HCT116 (cell line): ENCODE results near the gene MVK. TPM values are rescaled to one million over a fixed set of nuclear protein-coding genes. Genes with fewer than 3 reads are reported as not detected.

Experiments used
- ATAC-seq: fragments of 200-7000 bp; cut with Tn5 transposase; 2 replicates; pipeline ENCODE4 v1.9.1; 2020; ENCODE audit warnings: mild to moderate bottlenecking, moderate library complexity
- BruUV-seq: library from RNA; stranded (reverse); fragments of 400-500 nt; replicated peaks from 2 replicates; lab custom pipeline; 2021; lab: Mats Ljungman, UMichigan
- CTCF ChIA-PET: fragments of 300-600 bp; sonication (Branson Sonifier 250); formaldehyde crosslinking; loops from one replicate; lab custom pipeline; 2021; ENCODE audit warnings: antibody characterized with exemption; lab: Charles Lee
- POLR2A ChIA-PET: fragments of 300-600, 350-600 bp; sonication (Branson Sonifier 250); formaldehyde crosslinking; loops from one replicate; lab custom pipeline; 2021; ENCODE audit warnings: antibody characterized with exemption; lab: Charles Lee
- RAD21 ChIA-PET, 2 experiments: fragments of 300-600 bp; sonication (Branson Sonifier 250); formaldehyde crosslinking; loops; one replicate each; lab custom pipeline; 2023; ENCODE audit warnings: low total read pairs in 2 of 2; ENCODE audit not compliant: uncharacterized antibody in 2 of 2, unreplicated experiment in 2 of 2, low non-redundant PET in 1 of 2; lab: Charles Lee
- DNase-seq: peaks from one replicate; pipeline ENCODE4 v3.0.0-alpha.2; 2010; ENCODE audit warnings: low read depth, low spot score
- H2AFZ ChIP-seq: fragments of 200-600 bp; shearing (Covaris generic), sonication (generic); 2 replicates; pipeline ENCODE4 v1.6.1; 2017; ENCODE audit warnings: low read depth, mixed run types, mixed read lengths, antibody characterized with exemption, low read length; ENCODE audit not compliant: poor library complexity, severe bottlenecking
- H3K27ac ChIP-seq: 2 replicates; pipeline ENCODE4 v1.5.1; 2012; ENCODE audit warnings: low read depth, low read length
- H3K27me3 ChIP-seq: fragments of 200-600 bp; sonication (generic); 2 replicates; pipeline ENCODE4 v1.6.1; 2016; ENCODE audit warnings: mixed run types, low read length, mixed read lengths; ENCODE audit not compliant: insufficient read depth
- H3K36me3 ChIP-seq, 2 experiments: fragments of 200-500 bp in 1 of 2; fragments of 200-600 bp in 1 of 2; sonication (Bioruptor generic) in 1 of 2; sonication (generic) in 1 of 2; 2 replicates each; pipeline versions ENCODE4 v1.5.1 to v1.6.1; 2014 to 2016; ENCODE audit warnings: low read length in 2 of 2, inconsistent platforms in 1 of 2, mixed read lengths in 1 of 2, mixed run types in 1 of 2; ENCODE audit not compliant: insufficient read depth in 2 of 2, control insufficient read depth in 1 of 2
- H3K4me1 ChIP-seq, 2 experiments: fragments of 200-600 bp in 1 of 2; sonication (generic) in 1 of 2; 2 replicates each; pipeline versions ENCODE4 v1.5.1 to v1.6.1; 2012 to 2017; ENCODE audit warnings: low read length in 2 of 2, inconsistent platforms in 1 of 2, mild to moderate bottlenecking in 1 of 2, mixed read lengths in 1 of 2, mixed run types in 1 of 2, moderate library complexity in 1 of 2; ENCODE audit not compliant: insufficient read depth in 2 of 2, control insufficient read depth in 1 of 2
- H3K4me2 ChIP-seq: fragments of 200-600 bp; sonication (generic); 2 replicates; pipeline ENCODE4 v1.6.1; 2017; ENCODE audit warnings: mixed run types, low read length, mixed read lengths
- H3K4me3 ChIP-seq, 2 experiments: fragments of 200-600 bp in 1 of 2; sonication (generic) in 1 of 2; replicated peaks in 1 of 2; 2 replicates each; pipeline ENCODE4 v1.5.1; 2011 to 2016; ENCODE audit warnings: low read length in 2 of 2, control low read depth in 1 of 2, low read depth in 1 of 2, mild to moderate bottlenecking in 1 of 2, mixed read lengths in 1 of 2, mixed run types in 1 of 2
- H3K79me2 ChIP-seq: fragments of 200-600 bp; sonication (generic); 2 replicates; pipeline ENCODE4 v1.6.1; 2017; ENCODE audit warnings: mild to moderate bottlenecking, mixed run types, low read length, moderate library complexity, mixed read lengths; ENCODE audit not compliant: insufficient read depth
- H3K9ac ChIP-seq: fragments of 200-600 bp; sonication (generic); 2 replicates; pipeline ENCODE4 v1.6.1; 2016; ENCODE audit warnings: low read length, mixed read lengths
- H3K9me2 ChIP-seq: fragments of 200-600 bp; sonication (generic), shearing (Covaris generic); 2 replicates; pipeline ENCODE4 v1.6.1; 2017; ENCODE audit warnings: mixed run types, mild to moderate bottlenecking, moderate library complexity; ENCODE audit not compliant: insufficient read depth
- H3K9me3 ChIP-seq, 2 experiments: fragments of 200-500 bp in 1 of 2; fragments of 200-600 bp in 1 of 2; sonication (Bioruptor generic) in 1 of 2; sonication (generic) in 1 of 2; 2 replicates each; pipeline ENCODE4 v1.6.1; 2014 to 2017; ENCODE audit warnings: low read length in 2 of 2, mixed read lengths in 2 of 2, inconsistent platforms in 1 of 2, low read depth in 1 of 2, mild to moderate bottlenecking in 1 of 2, mixed run types in 1 of 2, moderate library complexity in 1 of 2; ENCODE audit not compliant: control insufficient read depth in 1 of 2, insufficient read depth in 1 of 2
- H4K20me1 ChIP-seq: fragments of 200-600 bp; sonication (generic), shearing (Covaris generic); 2 replicates; pipeline ENCODE4 v1.6.1; 2017; ENCODE audit warnings: mixed run types, mild to moderate bottlenecking, moderate library complexity; ENCODE audit not compliant: insufficient read depth
- CBX3 ChIP-seq: IDR thresholded peaks from 2 replicates; pipeline ENCODE4 v1.6.1; 2012; ENCODE audit warnings: low read depth
- CEBPB ChIP-seq: IDR thresholded peaks from 2 replicates; pipeline ENCODE4 v1.6.1; 2012; ENCODE audit warnings: low read depth
- EGR1 ChIP-seq: IDR thresholded peaks from 2 replicates; pipeline ENCODE4 v1.6.1; 2012; ENCODE audit warnings: low read depth
- ELF1 ChIP-seq: IDR thresholded peaks from 2 replicates; pipeline ENCODE4 v1.6.1; 2012; ENCODE audit warnings: low read depth, borderline replicate concordance
- JUND ChIP-seq: IDR thresholded peaks from 2 replicates; pipeline ENCODE4 v1.6.1; 2012
- SP1 ChIP-seq: IDR thresholded peaks from 2 replicates; pipeline ENCODE4 v1.6.1; 2012; ENCODE audit warnings: low read depth
- TCF7L2 ChIP-seq: IDR thresholded peaks from 2 replicates; pipeline ENCODE4 v1.7.0; 2011; ENCODE audit warnings: borderline replicate concordance, inconsistent platforms; ENCODE audit not compliant: insufficient read depth, insufficient read length; ENCODE audit errors: extremely low read depth
- intact Hi-C: fragments of 100-400 bp; cut with micrococcal nuclease; formaldehyde crosslinking; loops from 2 replicates; pipeline ENCODE4 v1.10.0; 2022
- total RNA-seq: library from RNA; stranded (reverse); gene quantifications from one replicate; pipeline ENCODE4 v1.2.1, GENCODE V29; 2021; ENCODE audit not compliant: unreplicated experiment
- TF ChIP-seq, protein P1 (sequence below): IDR thresholded peaks from 2 replicates; pipeline ENCODE4 v1.6.1; 2011; ENCODE audit warnings: mild to moderate bottlenecking, low read length, moderate library complexity; ENCODE audit not compliant: insufficient replicate concordance; ENCODE audit errors: extremely low read depth
- TF ChIP-seq, protein P2 (sequence below): IDR thresholded peaks from 2 replicates; pipeline ENCODE4 v1.6.1; 2012
- TF ChIP-seq, protein P3 (sequence below): IDR thresholded peaks from 2 replicates; pipeline ENCODE4 v1.6.1; 2012; ENCODE audit warnings: low read depth

Gene MVK
- total RNA-seq, 1 experiment from 2014 or later, result 17.3 TPM

DNA sequence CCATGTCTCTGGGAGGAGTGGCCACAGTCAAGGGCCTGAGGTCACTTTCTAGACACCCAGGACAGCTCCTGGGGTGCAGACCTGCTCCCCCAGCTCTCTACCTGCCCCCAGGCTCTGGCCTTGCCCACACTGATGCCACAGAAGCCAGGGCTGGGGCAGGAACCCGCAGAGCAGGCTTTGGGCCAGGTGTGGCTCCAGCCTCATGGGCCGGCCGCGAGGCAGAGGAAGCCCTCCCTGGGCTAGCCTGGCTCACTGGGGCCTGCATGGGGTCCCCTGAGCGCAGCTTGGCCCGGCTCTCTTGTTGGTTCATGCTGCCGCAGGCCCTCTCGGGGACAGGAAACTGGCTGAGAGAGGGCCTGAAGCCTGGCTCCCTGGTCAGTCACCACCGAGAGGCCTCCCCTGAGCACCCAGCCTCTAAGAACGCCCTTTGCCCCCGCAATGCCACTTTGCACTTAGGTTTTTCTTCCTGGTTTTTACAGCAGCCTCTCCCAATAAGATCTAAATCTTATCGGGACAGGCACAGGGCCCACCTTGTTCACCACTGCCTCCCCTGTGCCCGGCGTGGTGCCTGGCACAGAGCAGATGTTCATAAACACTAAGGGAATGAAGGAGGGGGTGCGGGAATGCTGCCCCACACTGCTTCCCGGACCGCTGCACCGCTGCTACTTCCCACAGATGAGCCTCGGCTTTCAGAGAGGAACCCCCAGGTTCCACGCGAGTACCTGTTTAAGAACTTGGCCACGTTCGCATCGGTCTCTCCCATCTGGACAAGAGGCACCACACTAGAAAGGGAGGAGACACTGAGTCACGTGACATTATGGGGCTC is 15.0 kb upstream of the MVK start:
- no peaks in the 10 kb centered on the region for H3K4me1 ChIP-seq

More for the DNA sequence above, 15.0 kb upstream of the MVK start:
- intact Hi-C loops, result no loop called here
- H3K79me2 ChIP-seq, result no peaks in the 10 kb centered on the region
- no peak overlapping the region for H3K27ac ChIP-seq
- no peaks in the 10 kb centered on the region for H3K9me3 ChIP-seq
- H3K9ac ChIP-seq, result no peak overlapping the region
- no peaks in the 10 kb centered on the region for H4K20me1 ChIP-seq
- H3K36me3 ChIP-seq, result no peaks in the 10 kb centered on the region
- no peak overlapping the region for H3K4me3 ChIP-seq
- no peak overlapping the region for H2AFZ ChIP-seq
- POLR2A ChIA-PET, result no interaction called here
- RAD21 ChIA-PET, result no interaction called here
- CTCF ChIA-PET, result no interaction called here
- no peaks in the 10 kb centered on the region for H3K9me2 ChIP-seq
- ATAC-seq (no peak), DNase-seq (no peak)
- 0 out of 2 replicates have a peak, but pooled peaks cover 3% of the 10 kb centered on the region for H3K27me3 ChIP-seq
- H3K4me2 ChIP-seq, result no peak overlapping the region
- BruUV-seq, result no TSS peak
- TF ChIP-seq, protein P1, sequence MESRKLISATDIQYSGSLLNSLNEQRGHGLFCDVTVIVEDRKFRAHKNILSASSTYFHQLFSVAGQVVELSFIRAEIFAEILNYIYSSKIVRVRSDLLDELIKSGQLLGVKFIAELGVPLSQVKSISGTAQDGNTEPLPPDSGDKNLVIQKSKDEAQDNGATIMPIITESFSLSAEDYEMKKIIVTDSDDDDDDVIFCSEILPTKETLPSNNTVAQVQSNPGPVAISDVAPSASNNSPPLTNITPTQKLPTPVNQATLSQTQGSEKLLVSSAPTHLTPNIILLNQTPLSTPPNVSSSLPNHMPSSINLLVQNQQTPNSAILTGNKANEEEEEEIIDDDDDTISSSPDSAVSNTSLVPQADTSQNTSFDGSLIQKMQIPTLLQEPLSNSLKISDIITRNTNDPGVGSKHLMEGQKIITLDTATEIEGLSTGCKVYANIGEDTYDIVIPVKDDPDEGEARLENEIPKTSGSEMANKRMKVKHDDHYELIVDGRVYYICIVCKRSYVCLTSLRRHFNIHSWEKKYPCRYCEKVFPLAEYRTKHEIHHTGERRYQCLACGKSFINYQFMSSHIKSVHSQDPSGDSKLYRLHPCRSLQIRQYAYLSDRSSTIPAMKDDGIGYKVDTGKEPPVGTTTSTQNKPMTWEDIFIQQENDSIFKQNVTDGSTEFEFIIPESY, result no peak
- TF ChIP-seq TCF7L2, result no peak
- no peak for TF ChIP-seq ELF1
- no peak for TF ChIP-seq JUND
- TF ChIP-seq, protein P2, sequence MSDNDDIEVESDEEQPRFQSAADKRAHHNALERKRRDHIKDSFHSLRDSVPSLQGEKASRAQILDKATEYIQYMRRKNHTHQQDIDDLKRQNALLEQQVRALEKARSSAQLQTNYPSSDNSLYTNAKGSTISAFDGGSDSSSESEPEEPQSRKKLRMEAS, result no peak
- TF ChIP-seq, protein P3, sequence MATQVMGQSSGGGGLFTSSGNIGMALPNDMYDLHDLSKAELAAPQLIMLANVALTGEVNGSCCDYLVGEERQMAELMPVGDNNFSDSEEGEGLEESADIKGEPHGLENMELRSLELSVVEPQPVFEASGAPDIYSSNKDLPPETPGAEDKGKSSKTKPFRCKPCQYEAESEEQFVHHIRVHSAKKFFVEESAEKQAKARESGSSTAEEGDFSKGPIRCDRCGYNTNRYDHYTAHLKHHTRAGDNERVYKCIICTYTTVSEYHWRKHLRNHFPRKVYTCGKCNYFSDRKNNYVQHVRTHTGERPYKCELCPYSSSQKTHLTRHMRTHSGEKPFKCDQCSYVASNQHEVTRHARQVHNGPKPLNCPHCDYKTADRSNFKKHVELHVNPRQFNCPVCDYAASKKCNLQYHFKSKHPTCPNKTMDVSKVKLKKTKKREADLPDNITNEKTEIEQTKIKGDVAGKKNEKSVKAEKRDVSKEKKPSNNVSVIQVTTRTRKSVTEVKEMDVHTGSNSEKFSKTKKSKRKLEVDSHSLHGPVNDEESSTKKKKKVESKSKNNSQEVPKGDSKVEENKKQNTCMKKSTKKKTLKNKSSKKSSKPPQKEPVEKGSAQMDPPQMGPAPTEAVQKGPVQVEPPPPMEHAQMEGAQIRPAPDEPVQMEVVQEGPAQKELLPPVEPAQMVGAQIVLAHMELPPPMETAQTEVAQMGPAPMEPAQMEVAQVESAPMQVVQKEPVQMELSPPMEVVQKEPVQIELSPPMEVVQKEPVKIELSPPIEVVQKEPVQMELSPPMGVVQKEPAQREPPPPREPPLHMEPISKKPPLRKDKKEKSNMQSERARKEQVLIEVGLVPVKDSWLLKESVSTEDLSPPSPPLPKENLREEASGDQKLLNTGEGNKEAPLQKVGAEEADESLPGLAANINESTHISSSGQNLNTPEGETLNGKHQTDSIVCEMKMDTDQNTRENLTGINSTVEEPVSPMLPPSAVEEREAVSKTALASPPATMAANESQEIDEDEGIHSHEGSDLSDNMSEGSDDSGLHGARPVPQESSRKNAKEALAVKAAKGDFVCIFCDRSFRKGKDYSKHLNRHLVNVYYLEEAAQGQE, result no peak
- no peak for TF ChIP-seq CEBPB
- TF ChIP-seq CBX3, result no peak
- TF ChIP-seq SP1, result no peak
- TF ChIP-seq EGR1, result no peak
- TF ChIP-seq, all 23 proteins: peak for 0
